HepG2 (cell line): Measurements from ENCODE around the gene MCAT. TPM values are rescaled to one million over a fixed set of nuclear protein-coding genes. Genes with fewer than 3 reads are reported as not detected.

Experiments used
- ATAC-seq: fragments of 200-7000 bp; cut with Tn5 transposase; 3 replicates; pipeline ENCODE4 v1.9.1; 2020; ENCODE audit warnings: mild to moderate bottlenecking, moderate library complexity
- BruUV-seq: library from RNA; stranded (reverse); fragments of 400-500 nt; replicated peaks from 2 replicates; lab custom pipeline; 2021; lab: Mats Ljungman, UMichigan
- CTCF ChIA-PET: fragments of 300-600 bp; formaldehyde crosslinking; extraction: SDS; loops from one replicate; lab custom pipeline; 2021; ENCODE audit warnings: low total read pairs, inconsistent platforms, low intra/inter-chr PET ratio; lab: Yijun Ruan, JAX
- POLR2A ChIA-PET: fragments of 350-600 bp; sonication (Branson Sonifier 250); formaldehyde crosslinking; loops from one replicate; lab custom pipeline; 2020; ENCODE audit warnings: antibody characterized with exemption, inconsistent platforms; lab: Yijun Ruan, JAX
- DNase-seq: peaks from one replicate; pipeline ENCODE4 v3.0.0-alpha.2; 2015; ENCODE audit warnings: low spot score
- FAIRE-seq: peaks from 3 replicates; lab custom pipeline; 2011; peaks lifted over from hg19 to GRCh38; lab: Jason Lieb, UNC
- H2AFZ ChIP-seq: one replicate; pipeline ENCODE4 v1.6.1; 2011; ENCODE audit warnings: low read length, inconsistent platforms
- H3K27ac ChIP-seq: fragments of 300-600 bp; 3 replicates; pipeline ENCODE4 v1.8.0; 2011; ENCODE audit warnings: mixed run types, mild to moderate bottlenecking, mixed read lengths, low read length, inconsistent platforms; ENCODE audit not compliant: insufficient read depth; ENCODE audit errors: extremely low read length
- H3K27me3 ChIP-seq, 2 experiments: fragments of 200-600 bp in 1 of 2; 2 replicates in 1 of 2; 3 replicates in 1 of 2; pipeline versions ENCODE4 v1.6.0 to v1.8.0; 2011; ENCODE audit warnings: low read length in 2 of 2, mild to moderate bottlenecking in 2 of 2, moderate library complexity in 2 of 2, inconsistent platforms in 1 of 2; ENCODE audit not compliant: insufficient read depth in 2 of 2, control insufficient read depth in 1 of 2
- H3K36me3 ChIP-seq, 2 experiments: fragments of 200-600 bp in 1 of 2; replicated peaks in 1 of 2; 2 replicates in 1 of 2; 3 replicates in 1 of 2; pipeline versions ENCODE4 v1.5.1 to v1.8.0; 2011; ENCODE audit warnings: low read length in 2 of 2, inconsistent platforms in 1 of 2; ENCODE audit not compliant: insufficient read depth in 2 of 2, control insufficient read depth in 1 of 2
- H3K4me1 ChIP-seq: 2 replicates; pipeline ENCODE4 v1.5.1; 2012; ENCODE audit warnings: low read length, inconsistent platforms; ENCODE audit not compliant: insufficient read depth
- H3K4me2 ChIP-seq: 2 replicates; pipeline ENCODE4 v1.6.0; 2011; ENCODE audit warnings: low read depth, low read length, inconsistent platforms
- H3K4me3 ChIP-seq, 3 experiments: fragments of 200-600 bp in 1 of 3; sonication (generic), shearing (Covaris generic) in 1 of 3; replicated peaks in 1 of 3; 2 replicates each; pipeline ENCODE4 v1.5.1; 2011 to 2016; ENCODE audit warnings: low read length in 3 of 3, inconsistent platforms in 2 of 3, low read depth in 2 of 3, mild to moderate bottlenecking in 2 of 3, control low read depth in 1 of 3, mixed read lengths in 1 of 3; ENCODE audit not compliant: insufficient read depth in 1 of 3
- H3K79me2 ChIP-seq: one replicate; pipeline ENCODE4 v1.6.1; 2011; ENCODE audit warnings: low read length, inconsistent platforms; ENCODE audit not compliant: insufficient read depth
- H3K9ac ChIP-seq: 2 replicates; pipeline ENCODE4 v1.6.0; 2011; ENCODE audit warnings: mild to moderate bottlenecking, low read depth, low read length, inconsistent platforms; ENCODE audit not compliant: insufficient read depth
- H3K9me3 ChIP-seq: 2 replicates; pipeline ENCODE4 v1.5.1; 2012; ENCODE audit warnings: mild to moderate bottlenecking, low read length
- H4K20me1 ChIP-seq: 2 replicates; pipeline ENCODE4 v1.6.0; 2011; ENCODE audit warnings: inconsistent platforms, mild to moderate bottlenecking, low read length, moderate library complexity; ENCODE audit not compliant: insufficient read depth
- ZBTB33 ChIP-seq: sonication (generic); formaldehyde crosslinking; IDR thresholded peaks from 2 replicates; pipeline ENCODE4 v1.4.0; 2020; ENCODE audit warnings: missing genetic modification reagents
- ZNF597 ChIP-seq: sonication (generic); formaldehyde crosslinking; IDR thresholded peaks from 2 replicates; pipeline ENCODE4 v1.5.0; 2020; ENCODE audit warnings: missing genetic modification reagents
- WGBS: methylation state at CpG from one replicate; pipeline ENCODE4 v1.1.6; 2017; ENCODE audit warnings: low lambda C conversion rate; 5-methylcytosine and 5-hydroxymethylcytosine counted together
- in situ Hi-C: cut with HindIII; loops from 2 replicates; pipeline ENCODE4 v1.10.0; 2017; ENCODE audit warnings: low pct_unique_long_range_greater_than_20kb; ENCODE audit not compliant: extremely low pct_ligation_motif_present
- intact Hi-C: fragments of 100-400 bp; cut with micrococcal nuclease; formaldehyde crosslinking; loops from one replicate; pipeline ENCODE4 v1.10.0; 2022; ENCODE audit not compliant: unreplicated experiment
- polyA plus RNA-seq, 8 experiments: library from polyadenylated mRNA; depleted of rRNA in 3 of 8; stranded (reverse) in 7 of 8; unstranded in 1 of 8; fragments of >200 nt; fragmentation: Illumina TruSeq in 4 of 8; extraction: Trizol in 4 of 8; gene quantifications; 2 replicates each; pipeline versions ENCODE4 v1.2.1 to v1.2.3, GENCODE V29; 2011 to 2016; ENCODE audit warnings: low read depth in 4 of 8, missing spikeins in 1 of 8, mixed read lengths in 1 of 8; ENCODE audit not compliant: insufficient read depth in 1 of 8
- total RNA-seq, 5 experiments: library from RNA; depleted of rRNA; stranded (reverse); fragments of >200 nt; fragmentation: Illumina TruSeq; extraction: Trizol; gene quantifications; 2 replicates each; pipeline ENCODE4 v1.2.3, GENCODE V29; 2016; ENCODE audit warnings: low read depth in 1 of 5

The MCAT gene
- total and polyA plus RNA-seq, 2 of the 13 experiments (the other 11 are each of a cell fraction or from before 2014, with no cell fraction given), result 9.3 to 16.7 TPM

GRCh38 chr22:43128116-43128515 lies 15.1 kb downstream of the MCAT start:
- Histone ChIP-seq H3K9ac (no peak overlapping the region), H3K4me1 (peaks cover 31% of the 10 kb centered on the region), H3K9me3 (no peaks in the 10 kb centered on the region), H3K27ac (no peak overlapping the region), H3K4me3 (no peak overlapping the region), H3K79me2 (no peaks in the 10 kb centered on the region), H3K36me3 (peaks cover 0 to 11% of the 10 kb centered on the region in 2 experiments; a peak in 3 of 5 replicates), H4K20me1 (no peaks in the 10 kb centered on the region), H3K27me3 (no peaks in the 10 kb centered on the region), H2AFZ (no peak overlapping the region), H3K4me2 (no peak overlapping the region)
- DNase-seq (no peak), ATAC-seq (no peak)
- in situ Hi-C loops (no loop called here), intact Hi-C loops (loop anchor here (5.0 kb wide), 1 partner anchor 36 kb away; no protein-coding TSS in a partner anchor)
- WGBS, result 91% methylated on average over 8 of the region's 13 CpGs
- no TSS peak for BruUV-seq
- POLR2A ChIA-PET, result interaction anchor here (0.8 kb wide), 1 partner anchor 24 kb away, joined by 3 read pairs; no protein-coding TSS in a partner anchor
- TF ChIP-seq ZBTB33 (CRISPR knock-in tag), result peak; percentile 26; the same call in 1 of the 2 replicates
- TF ChIP-seq ZNF597 (CRISPR knock-in tag), result no peak
- TF ChIP-seq, all 625 proteins: peak for 1
- CTCF ChIA-PET, result no interaction called here
- FAIRE-seq, result no peak
